Skeletal muscle satellite cell (primary cell): ENCODE measurements around the gene ERAP2. TPM values are rescaled to one million over a fixed set of nuclear protein-coding genes. Genes with fewer than 3 reads are reported as not detected.
"Not testable (repeated sequence)": the region's sequence is repeated elsewhere in the genome, so short reads cannot be mapped to it uniquely, and the experiment has no call there.

Experiments used
- H3K27me3 ChIP-seq: 2 replicates; pipeline ENCODE4 v1.7.0; 2013; ENCODE audit warnings: low read length; ENCODE audit not compliant: control insufficient read depth, insufficient read depth
- H3K36me3 ChIP-seq: 2 replicates; pipeline ENCODE4 v1.7.0; 2013; ENCODE audit warnings: mild to moderate bottlenecking, control low read depth, low read length; ENCODE audit not compliant: insufficient read depth
- H3K4me1 ChIP-seq: 2 replicates; pipeline ENCODE4 v1.7.0; 2013; ENCODE audit warnings: low read length; ENCODE audit not compliant: control insufficient read depth, insufficient read depth
- H3K4me2 ChIP-seq: 2 replicates; pipeline ENCODE4 v1.7.0; 2013; ENCODE audit warnings: mild to moderate bottlenecking, low read length
- H3K4me3 ChIP-seq: 2 replicates; pipeline ENCODE4 v1.7.0; 2013; ENCODE audit warnings: low read length
- H3K9ac ChIP-seq: 2 replicates; pipeline ENCODE4 v1.7.0; 2013; ENCODE audit warnings: mild to moderate bottlenecking, low read depth, low read length, moderate library complexity
- H3K9me3 ChIP-seq: replicated peaks from 2 replicates; pipeline ENCODE4 v1.7.0; 2013; ENCODE audit warnings: mild to moderate bottlenecking, control low read depth, low read length
- total RNA-seq: library from RNA; depleted of rRNA; stranded (reverse); fragments of >200 nt; gene quantifications from 2 replicates; pipeline ENCODE4 v1.2.3, GENCODE V29; 2012; rRNA removed

ERAP2 gene, protein sequence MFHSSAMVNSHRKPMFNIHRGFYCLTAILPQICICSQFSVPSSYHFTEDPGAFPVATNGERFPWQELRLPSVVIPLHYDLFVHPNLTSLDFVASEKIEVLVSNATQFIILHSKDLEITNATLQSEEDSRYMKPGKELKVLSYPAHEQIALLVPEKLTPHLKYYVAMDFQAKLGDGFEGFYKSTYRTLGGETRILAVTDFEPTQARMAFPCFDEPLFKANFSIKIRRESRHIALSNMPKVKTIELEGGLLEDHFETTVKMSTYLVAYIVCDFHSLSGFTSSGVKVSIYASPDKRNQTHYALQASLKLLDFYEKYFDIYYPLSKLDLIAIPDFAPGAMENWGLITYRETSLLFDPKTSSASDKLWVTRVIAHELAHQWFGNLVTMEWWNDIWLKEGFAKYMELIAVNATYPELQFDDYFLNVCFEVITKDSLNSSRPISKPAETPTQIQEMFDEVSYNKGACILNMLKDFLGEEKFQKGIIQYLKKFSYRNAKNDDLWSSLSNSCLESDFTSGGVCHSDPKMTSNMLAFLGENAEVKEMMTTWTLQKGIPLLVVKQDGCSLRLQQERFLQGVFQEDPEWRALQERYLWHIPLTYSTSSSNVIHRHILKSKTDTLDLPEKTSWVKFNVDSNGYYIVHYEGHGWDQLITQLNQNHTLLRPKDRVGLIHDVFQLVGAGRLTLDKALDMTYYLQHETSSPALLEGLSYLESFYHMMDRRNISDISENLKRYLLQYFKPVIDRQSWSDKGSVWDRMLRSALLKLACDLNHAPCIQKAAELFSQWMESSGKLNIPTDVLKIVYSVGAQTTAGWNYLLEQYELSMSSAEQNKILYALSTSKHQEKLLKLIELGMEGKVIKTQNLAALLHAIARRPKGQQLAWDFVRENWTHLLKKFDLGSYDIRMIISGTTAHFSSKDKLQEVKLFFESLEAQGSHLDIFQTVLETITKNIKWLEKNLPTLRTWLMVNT
- 20.5 and 37.8 TPM in 2 replicates for total RNA-seq

DNA sequence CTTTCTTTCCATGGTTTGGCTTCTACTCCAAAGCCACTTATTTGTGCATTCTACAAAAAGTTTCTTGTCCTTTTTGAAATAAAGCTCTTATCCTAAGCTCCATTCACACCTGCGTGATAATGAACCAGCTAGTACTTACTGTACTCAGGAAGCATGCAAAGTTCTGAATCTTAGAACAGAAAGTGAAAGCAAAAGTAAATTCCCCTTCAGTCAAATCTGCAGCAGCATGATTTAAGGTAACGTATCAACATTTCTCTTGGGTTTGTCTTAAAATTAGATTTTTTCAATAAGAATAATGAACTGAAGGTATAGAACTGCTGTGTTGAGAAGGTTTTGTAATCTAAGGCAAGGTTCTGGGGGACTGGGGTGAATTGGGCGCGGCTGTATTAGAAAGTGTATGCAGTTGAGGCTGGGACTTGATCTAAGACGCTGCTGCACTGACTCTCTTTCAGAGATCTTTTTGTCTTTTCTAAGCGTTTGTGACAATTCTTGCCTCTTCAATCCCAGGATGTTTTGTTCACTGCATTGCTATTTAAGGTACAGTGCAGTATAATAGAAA is at the start of gene ERAP2:
Gene ERAP2 (plus strand): TSS at position 209 of the 559 bp plus-strand sequence. CDS start 3,186 bp downstream, outside the sequence.
- Histone ChIP-seq H3K36me3 (no peaks in the 10 kb centered on the region), H3K9ac (peak within 1 kb of the TSS; percentile 82), H3K27me3 (no peaks in the 10 kb centered on the region), H3K9me3 (no peaks in the 10 kb centered on the region), H3K4me3 (peak within 1 kb of the TSS; percentile 83), H3K4me1 (peaks cover 25% of the 10 kb centered on the region), H3K4me2 (peak within 1 kb of the TSS; percentile 91)

DNA sequence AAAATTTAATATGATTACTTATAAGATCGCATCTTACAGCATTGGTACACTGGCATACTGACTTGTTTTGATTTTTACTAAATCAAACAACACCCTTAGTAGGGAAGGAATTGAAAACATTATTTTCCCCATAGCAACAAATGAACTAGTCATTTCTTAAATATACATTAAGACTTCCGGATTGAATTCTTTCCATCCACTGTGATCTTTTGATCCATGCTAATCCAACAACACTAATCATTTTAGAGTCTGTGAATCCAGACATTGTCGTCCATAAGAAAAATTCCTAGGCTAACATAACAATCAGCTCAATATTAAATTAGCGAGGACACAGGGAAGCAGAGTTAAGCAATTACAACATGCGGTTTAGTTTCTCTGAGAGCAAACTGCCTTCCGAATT is 47.0 kb upstream of the ERAP2 start:
- Histone ChIP-seq H3K9ac (no peak overlapping the region), H3K9me3 (no peaks in the 10 kb centered on the region), H3K27me3 (no peaks in the 10 kb centered on the region), H3K4me3 (no peak overlapping the region), H3K4me1 (peaks cover under 1% of the 10 kb centered on the region), H3K36me3 (no peaks in the 10 kb centered on the region), H3K4me2 (no peak overlapping the region)

DNA sequence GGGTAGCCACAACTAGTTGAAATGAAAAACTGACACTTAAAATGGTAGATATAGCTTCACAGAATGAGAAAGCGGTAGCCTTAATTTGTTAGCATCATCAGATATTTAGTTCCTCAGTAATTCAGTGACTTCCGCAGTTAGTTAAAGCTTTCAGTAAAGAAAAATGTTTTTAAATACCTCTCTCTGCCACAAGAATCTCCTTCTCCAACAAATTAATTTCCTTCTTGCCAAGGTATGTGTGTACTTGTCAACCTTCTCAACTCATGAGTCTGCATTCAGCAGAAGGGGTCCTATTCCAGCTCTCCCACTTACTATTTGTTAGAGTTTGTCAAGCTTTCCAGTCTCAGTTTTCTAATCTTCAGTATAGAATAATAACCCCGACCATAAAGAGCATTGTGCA is 42.3 kb upstream of the ERAP2 start:
- no peaks in the 10 kb centered on the region for H3K4me1 ChIP-seq
- H3K9me3 ChIP-seq, result no peaks in the 10 kb centered on the region
- H3K27me3 ChIP-seq, result no peaks in the 10 kb centered on the region
- no peaks in the 10 kb centered on the region for H3K36me3 ChIP-seq
- H3K4me3 ChIP-seq, result no peak overlapping the region
- no peak overlapping the region for H3K9ac ChIP-seq
- no peak overlapping the region for H3K4me2 ChIP-seq

DNA sequence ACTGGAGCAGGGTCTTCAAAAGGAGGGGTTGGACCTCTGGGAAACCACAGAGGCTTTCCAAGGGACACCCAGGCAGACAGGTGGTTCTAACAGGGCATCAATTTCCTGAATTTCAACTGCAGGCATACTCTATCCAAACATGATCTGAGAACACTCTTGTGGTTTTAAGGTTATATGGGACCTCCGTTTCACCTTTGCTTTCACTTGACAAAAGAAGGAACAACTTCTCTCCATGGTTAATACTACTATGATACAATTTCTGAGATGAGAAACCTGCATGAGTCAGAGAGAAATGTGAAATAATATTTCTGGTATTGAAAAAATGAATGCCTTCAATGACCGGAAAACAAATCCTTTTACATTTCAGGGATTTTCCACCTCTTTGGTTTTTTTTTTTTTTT is 40.5 kb upstream of the ERAP2 start:
- H3K36me3 ChIP-seq, result no peaks in the 10 kb centered on the region
- H3K4me1 ChIP-seq, result no peaks in the 10 kb centered on the region
- no peaks in the 10 kb centered on the region for H3K27me3 ChIP-seq
- no peak overlapping the region for H3K4me3 ChIP-seq
- no peak overlapping the region for H3K9ac ChIP-seq
- no peaks in the 10 kb centered on the region for H3K9me3 ChIP-seq
- H3K4me2 ChIP-seq, result no peak overlapping the region

DNA sequence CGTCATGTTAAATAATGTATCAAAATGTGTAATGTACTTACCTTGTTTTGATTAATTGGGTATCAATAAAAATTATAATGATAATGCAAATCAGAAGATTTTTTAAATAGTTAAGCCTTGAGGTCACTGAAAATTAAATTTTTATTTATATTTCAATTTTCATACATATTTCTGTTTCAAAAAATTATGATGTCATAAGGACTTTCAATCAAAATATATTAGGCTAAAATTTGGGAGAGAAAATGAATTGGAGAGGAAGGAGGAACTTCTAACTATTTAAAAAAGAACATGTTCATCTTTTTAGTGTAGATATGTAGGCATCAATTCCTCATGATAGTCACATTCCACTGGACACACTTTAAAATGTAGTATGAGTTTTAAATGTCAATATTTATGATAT is 39.5 kb upstream of the ERAP2 start:
- Histone ChIP-seq H3K36me3 (no peaks in the 10 kb centered on the region), H3K4me3 (no peak overlapping the region), H3K9me3 (no peaks in the 10 kb centered on the region), H3K9ac (no peak overlapping the region), H3K4me2 (no peak overlapping the region), H3K27me3 (no peaks in the 10 kb centered on the region), H3K4me1 (no peaks in the 10 kb centered on the region)

DNA sequence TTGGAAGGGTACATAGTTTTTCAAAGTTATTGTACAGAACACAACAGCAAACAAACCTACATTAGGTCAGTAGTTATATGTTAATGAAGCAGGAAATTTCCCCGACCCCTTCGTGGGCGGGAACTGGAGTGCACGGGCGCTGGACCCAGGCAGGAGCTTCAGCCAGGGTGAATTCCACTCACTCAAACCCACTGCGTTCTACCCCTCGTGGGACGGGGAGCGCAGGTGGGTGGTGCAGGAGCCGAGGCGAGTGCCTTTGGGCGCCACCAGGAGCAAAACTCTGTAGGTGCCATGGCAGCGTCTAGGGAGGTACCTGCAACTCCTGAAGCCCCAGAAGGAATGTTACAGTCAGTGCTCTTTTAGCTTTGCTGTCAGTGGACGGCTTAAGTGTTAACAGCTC is 39.0 kb upstream of the ERAP2 start:
- no peak overlapping the region for H3K9ac ChIP-seq
- H3K9me3 ChIP-seq, result no peaks in the 10 kb centered on the region
- H3K36me3 ChIP-seq, result no peaks in the 10 kb centered on the region
- no peaks in the 10 kb centered on the region for H3K4me1 ChIP-seq
- no peak overlapping the region for H3K4me3 ChIP-seq
- H3K27me3 ChIP-seq, result no peaks in the 10 kb centered on the region
- no peak overlapping the region for H3K4me2 ChIP-seq

DNA sequence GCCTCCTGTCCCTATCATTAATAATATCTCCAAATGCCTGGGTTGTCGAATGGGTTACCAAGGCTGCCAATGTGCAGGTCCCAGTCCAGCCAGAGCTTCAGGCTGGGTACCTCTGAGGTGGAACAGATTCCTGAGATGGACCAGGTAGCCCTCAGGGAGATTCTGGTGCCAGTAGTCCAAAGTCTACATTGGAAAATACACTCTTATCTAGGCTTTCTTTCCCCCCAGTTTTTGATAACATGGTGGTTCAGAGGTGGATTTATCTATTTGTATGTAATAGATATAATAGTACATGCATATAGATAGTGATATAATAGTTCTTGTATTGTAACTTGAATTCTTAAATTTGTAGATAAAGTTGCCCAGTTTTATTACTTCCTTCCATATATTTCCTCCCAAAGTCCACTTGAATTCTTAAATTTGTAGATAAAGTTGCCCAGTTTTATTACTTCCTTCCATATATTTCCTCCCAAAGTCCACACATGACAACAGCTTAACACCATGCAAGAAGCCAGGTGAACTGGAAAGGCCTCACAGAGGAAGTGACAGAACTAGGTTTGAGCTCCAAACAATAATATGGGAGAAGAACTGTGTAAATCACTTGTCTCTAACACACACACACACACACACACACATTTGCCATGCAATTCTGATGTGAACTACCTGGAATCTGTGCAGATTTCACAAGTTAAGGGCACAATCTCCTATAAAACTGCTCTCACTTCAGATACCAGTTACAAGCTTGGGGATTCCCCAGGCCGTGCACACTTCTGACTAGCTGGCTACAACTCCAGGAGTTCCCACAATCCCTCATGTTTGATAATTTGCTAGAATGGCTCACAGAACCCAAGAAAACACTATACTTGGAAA is 37.9 kb upstream of the ERAP2 start:
- no peak overlapping the region for H3K4me3 ChIP-seq
- H3K4me1 ChIP-seq, result no peaks in the 10 kb centered on the region
- no peaks in the 10 kb centered on the region for H3K27me3 ChIP-seq
- no peaks in the 10 kb centered on the region for H3K36me3 ChIP-seq
- H3K4me2 ChIP-seq, result no peak overlapping the region
- no peaks in the 10 kb centered on the region for H3K9me3 ChIP-seq
- H3K9ac ChIP-seq, result no peak overlapping the region

DNA sequence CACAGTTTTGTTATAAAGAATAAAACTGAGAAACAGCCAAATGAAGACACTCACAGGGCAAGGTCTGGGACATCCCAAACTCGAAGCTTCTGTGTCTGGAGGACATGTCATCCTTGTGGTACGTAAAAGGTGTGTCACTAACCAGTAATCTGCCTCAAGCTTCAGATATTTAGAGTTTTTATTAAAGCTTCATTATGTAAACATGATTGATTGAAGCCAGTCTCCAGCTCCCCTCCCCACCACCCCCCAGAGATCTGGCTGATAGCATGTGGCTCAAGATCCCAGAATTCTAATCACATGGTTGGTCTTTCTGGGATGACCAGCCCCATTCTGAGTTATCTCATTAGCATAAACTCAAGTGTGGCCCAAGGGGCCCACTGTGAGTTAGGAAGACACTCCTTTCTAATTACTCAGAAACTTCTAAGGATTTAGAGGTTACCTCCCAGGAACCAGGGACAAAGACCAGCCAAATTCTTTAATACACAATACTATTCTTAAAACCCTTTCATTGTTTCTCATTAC is 37.2 kb upstream of the ERAP2 start:
- Histone ChIP-seq H3K9me3 (no peaks in the 10 kb centered on the region), H3K36me3 (no peaks in the 10 kb centered on the region), H3K4me1 (no peaks in the 10 kb centered on the region), H3K4me3 (no peak overlapping the region), H3K4me2 (no peak overlapping the region), H3K9ac (no peak overlapping the region), H3K27me3 (no peaks in the 10 kb centered on the region)

DNA sequence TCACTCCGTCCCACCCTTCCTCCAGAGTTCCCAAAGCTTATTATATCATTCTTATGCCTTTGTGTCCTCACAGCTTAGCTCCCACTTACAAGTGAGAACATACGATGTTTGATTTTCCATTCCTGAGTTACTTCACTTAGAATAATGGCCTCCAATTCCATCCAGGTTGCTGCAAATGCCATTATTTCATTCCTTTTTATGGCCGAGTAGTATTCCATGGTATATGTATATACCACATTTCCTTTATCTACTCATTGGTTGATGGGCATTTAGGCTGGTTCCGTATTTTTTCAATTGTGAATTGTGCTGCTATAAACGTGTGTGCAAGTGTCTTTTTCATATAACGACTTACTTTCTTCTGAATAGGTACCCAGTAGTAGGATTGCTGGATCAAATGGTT is 34.4 kb upstream of the ERAP2 start:
- H3K4me2 ChIP-seq, H3K36me3 ChIP-seq, H3K4me3 ChIP-seq, H3K27me3 ChIP-seq, H3K4me1 ChIP-seq, H3K9ac ChIP-seq, H3K9me3 ChIP-seq: not testable (repeated sequence)

DNA sequence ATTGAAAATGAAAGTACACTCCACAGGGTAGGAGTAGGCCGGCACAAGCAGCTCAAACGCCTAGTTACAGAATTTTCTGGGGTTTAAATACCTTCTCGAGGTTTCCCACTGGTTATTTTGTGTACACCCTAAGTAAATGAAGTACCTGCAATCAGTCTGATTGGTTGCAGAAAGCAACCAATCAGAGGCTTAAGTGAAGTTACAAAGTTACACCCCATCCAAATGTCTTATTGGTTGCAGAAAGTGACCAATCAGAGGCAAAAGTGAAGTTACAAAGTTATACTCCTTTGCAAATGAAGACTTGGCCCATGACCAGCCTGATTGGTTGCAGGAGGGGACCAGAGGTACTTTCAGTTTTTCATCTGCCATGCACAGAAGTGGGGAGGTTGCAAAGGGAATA is 33.2 kb upstream of the ERAP2 start:
- no peak overlapping the region for H3K4me3 ChIP-seq
- H3K36me3 ChIP-seq, result no peaks in the 10 kb centered on the region
- H3K9ac ChIP-seq, result no peak overlapping the region
- H3K4me1 ChIP-seq, result no peaks in the 10 kb centered on the region
- H3K27me3 ChIP-seq, result no peaks in the 10 kb centered on the region
- H3K9me3 ChIP-seq, result no peaks in the 10 kb centered on the region
- H3K4me2 ChIP-seq, result no peak overlapping the region
